B cell (primary cell): ENCODE data around the gene PTGER3. TPM values are rescaled to one million over a fixed set of nuclear protein-coding genes. Genes with fewer than 3 reads are reported as not detected.

Source experiments
- ATAC-seq: fragments of 200-7000 bp; cut with Tn5 transposase; one replicate; pipeline ENCODE4 v1.10.0; 2021; ENCODE audit warnings: low read depth, mild to moderate bottlenecking, moderate number of reproducible peaks, moderate library complexity
- CTCF ChIA-PET: fragments of 350-600 bp; sonication (Branson Sonifier 250); formaldehyde crosslinking; loops from one replicate; lab custom pipeline; 2021; ENCODE audit warnings: antibody characterized with exemption, inconsistent platforms; lab: Charles Lee
- POLR2A ChIA-PET: fragments of 350-600 bp; sonication (Branson Sonifier 250); formaldehyde crosslinking; loops from one replicate; lab custom pipeline; 2021; ENCODE audit warnings: antibody characterized with exemption; lab: Charles Lee
- DNase-seq: peaks from one replicate; pipeline ENCODE4 v3.0.0; 2013
- H2AFZ ChIP-seq: 2 replicates; pipeline ENCODE4 v1.6.1; 2012; ENCODE audit warnings: mild to moderate bottlenecking, low read depth, low read length; ENCODE audit not compliant: insufficient read depth, poor library complexity, severe bottlenecking
- H3K27ac ChIP-seq, 2 donors: 1 replicate in 1 of 2; 2 replicates in 1 of 2; pipeline ENCODE4 v1.5.1; 2012 to 2013; ENCODE audit warnings: low read length in 2 of 2, mild to moderate bottlenecking in 2 of 2, moderate library complexity in 1 of 2
- H3K27me3 ChIP-seq, 4 experiments: fragments of 200-600 bp in 1 of 4; sonication (generic) in 1 of 4; replicated peaks in 1 of 4; 1 replicate in 2 of 4; 2 replicates in 2 of 4; pipeline versions ENCODE4 v1.6.1 to v1.7.0; 2013 to 2016; ENCODE audit warnings: low read length in 3 of 4, mild to moderate bottlenecking in 2 of 4, mixed read lengths in 1 of 4, moderate library complexity in 1 of 4; ENCODE audit not compliant: insufficient read depth in 4 of 4, control insufficient read depth in 3 of 4; ENCODE audit errors: control extremely low read depth in 1 of 4
- H3K36me3 ChIP-seq, 2 experiments: replicated peaks in 1 of 2; 1 replicate in 1 of 2; 2 replicates in 1 of 2; pipeline versions ENCODE4 v1.6.1 to v1.7.1; 2013; ENCODE audit warnings: low read length in 1 of 2; ENCODE audit not compliant: insufficient read depth in 2 of 2, control insufficient read depth in 1 of 2; ENCODE audit errors: control extremely low read depth in 1 of 2, extremely low read depth in 1 of 2
- H3K4me1 ChIP-seq, 2 donors: fragments of 200-600 bp in 1 of 2; sonication (generic) in 1 of 2; 1 replicate in 1 of 2; 2 replicates in 1 of 2; pipeline versions ENCODE4 v1.5.1 to v1.6.1; 2013 to 2017; ENCODE audit warnings: low read length in 2 of 2; ENCODE audit not compliant: control insufficient read depth in 2 of 2, insufficient read depth in 2 of 2
- H3K4me2 ChIP-seq: replicated peaks from 2 replicates; pipeline ENCODE3; 2012; ENCODE audit warnings: mild to moderate bottlenecking, low read depth, low read length; ENCODE audit not compliant: poor library complexity, severe bottlenecking
- H3K4me3 ChIP-seq, 5 experiments: fragments of 200-600 bp in 1 of 5; sonication (generic) in 1 of 5; 1 replicate in 3 of 5; 2 replicates in 2 of 5; pipeline versions ENCODE4 v1.5.1 to v1.7.0; 2011 to 2016; ENCODE audit warnings: low read length in 4 of 5, mild to moderate bottlenecking in 4 of 5, low read depth in 2 of 5, control low read depth in 1 of 5, moderate library complexity in 1 of 5; ENCODE audit not compliant: insufficient read depth in 1 of 5; ENCODE audit errors: control extremely low read depth in 1 of 5, extremely low read depth in 1 of 5
- H3K79me2 ChIP-seq: fragments of 200-600 bp; sonication (generic); one replicate; pipeline ENCODE4 v1.6.0; 2016; ENCODE audit warnings: low read length; ENCODE audit not compliant: control insufficient read depth, insufficient read depth
- H3K9ac ChIP-seq: fragments of 200-600 bp; sonication (generic); 2 replicates; pipeline ENCODE4 v1.6.1; 2017; ENCODE audit warnings: mild to moderate bottlenecking, low read length, moderate library complexity
- H3K9me3 ChIP-seq, 3 donors: one replicate each; pipeline versions ENCODE4 v1.6.1 to v1.7.1; 2013; ENCODE audit warnings: low read length in 2 of 3; ENCODE audit not compliant: control insufficient read depth in 2 of 3, insufficient read depth in 1 of 3; ENCODE audit errors: control extremely low read depth in 1 of 3
- H4K20me1 ChIP-seq: 2 replicates; pipeline ENCODE4 v1.6.0; 2012; ENCODE audit warnings: mild to moderate bottlenecking, low read length; ENCODE audit not compliant: insufficient read depth, control insufficient read depth, poor library complexity, severe bottlenecking
- H3K27ac Mint-ChIP-seq: one replicate; pipeline ENCODE4 v1.8.0; 2021; ENCODE audit warnings: mixed read lengths
- H3K27me3 Mint-ChIP-seq: one replicate; pipeline ENCODE4 v1.8.0; 2021; ENCODE audit warnings: mixed read lengths
- H3K4me1 Mint-ChIP-seq: one replicate; pipeline ENCODE4 v1.8.0; 2021; ENCODE audit warnings: mixed read lengths
- H3K4me3 Mint-ChIP-seq: one replicate; pipeline ENCODE4 v1.8.0; 2021; ENCODE audit warnings: mixed read lengths
- H3K9me3 Mint-ChIP-seq: one replicate; pipeline ENCODE4 v1.8.0; 2022; ENCODE audit warnings: mixed read lengths; ENCODE audit not compliant: insufficient read depth
- EZH2 ChIP-seq: IDR thresholded peaks from 2 replicates; pipeline ENCODE4 v1.6.1; 2012; ENCODE audit warnings: borderline replicate concordance, low read depth, mild to moderate bottlenecking, moderate library complexity, low read length; ENCODE audit not compliant: insufficient read depth, poor library complexity, severe bottlenecking
- WGBS: methylation state at CpG from one replicate; pipeline ENCODE4 v1.1.5; 2013; ENCODE audit warnings: missing lambda C conversion rate; ENCODE audit not compliant: insufficient coverage; 5-methylcytosine and 5-hydroxymethylcytosine counted together
- intact Hi-C: fragments of 100-400 bp; cut with micrococcal nuclease; formaldehyde crosslinking; loops from one replicate; pipeline ENCODE4 v1.10.0; 2022
- polyA plus RNA-seq: library from polyadenylated mRNA; depleted of rRNA; stranded (reverse); fragments of >200 nt; gene quantifications from 2 replicates; pipeline ENCODE4 v1.2.3, GENCODE V29; 2012
- total RNA-seq, 2 donors: library from RNA; stranded (reverse); fragments of 120-200 nt in 1 of 2; gene quantifications; 1 replicate in 1 of 2; 2 replicates in 1 of 2; pipeline versions ENCODE4 v1.2.3 to v1.2.4, GENCODE V29; 2013 to 2022
- TF ChIP-seq, protein P1 (sequence below): fragments of 200-600 bp; IDR thresholded peaks from one replicate; pipeline ENCODE4 v1.8.0; 2022; ENCODE audit warnings: antibody characterized with exemption, mild to moderate bottlenecking

Gene PTGER3
- total and polyA plus RNA-seq, 2 donors (not counting 1 experiment from before 2014, with no cell fraction given), result 0.27 TPM; not detected in 1

DNA sequence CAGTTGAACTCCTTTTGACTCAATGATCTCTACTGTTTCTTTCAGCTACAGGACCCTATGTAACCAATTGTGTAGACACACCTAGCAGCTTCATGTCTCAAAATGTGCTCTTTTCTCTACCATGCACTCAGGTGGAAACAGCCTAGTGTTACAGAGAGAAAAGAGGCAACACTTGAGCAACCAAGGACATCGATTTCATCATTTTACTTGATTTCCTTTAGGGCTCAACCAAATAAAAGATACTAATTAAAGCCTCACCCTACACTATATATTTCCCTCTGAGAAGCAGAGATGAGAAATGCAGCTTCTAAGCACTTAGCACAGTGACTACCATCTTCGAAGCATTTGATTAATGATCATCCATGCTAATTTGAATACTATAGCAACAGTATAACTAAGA is 55.1 kb downstream of the PTGER3 start:
- Histone ChIP-seq H3K4me1 (no peaks in the 10 kb centered on the region), H3K27ac (no peak overlapping the region), H3K27me3 (peaks cover 0 to 4% (median 0%) of the 10 kb centered on the region in 4 experiments), H3K9me3 (peaks cover 0 to 1% (median 0%) of the 10 kb centered on the region in 3 donors), H3K4me3 (no peak overlapping the region), H3K79me2 (no peaks in the 10 kb centered on the region), H2AFZ (no peak overlapping the region), H3K4me2 (no peak overlapping the region), H3K9ac (no peak overlapping the region), H3K36me3 (no peaks in the 10 kb centered on the region), H4K20me1 (no peaks in the 10 kb centered on the region)
- ATAC-seq (no peak), DNase-seq (no peak)
- no peak overlapping the region for H3K27ac Mint-ChIP-seq
- no peaks in the 10 kb centered on the region for H3K27me3 Mint-ChIP-seq
- H3K4me1 Mint-ChIP-seq, result no peaks in the 10 kb centered on the region
- intact Hi-C loops, result no loop called here
- H3K9me3 Mint-ChIP-seq, result no peaks in the 10 kb centered on the region
- TF ChIP-seq, protein P1, sequence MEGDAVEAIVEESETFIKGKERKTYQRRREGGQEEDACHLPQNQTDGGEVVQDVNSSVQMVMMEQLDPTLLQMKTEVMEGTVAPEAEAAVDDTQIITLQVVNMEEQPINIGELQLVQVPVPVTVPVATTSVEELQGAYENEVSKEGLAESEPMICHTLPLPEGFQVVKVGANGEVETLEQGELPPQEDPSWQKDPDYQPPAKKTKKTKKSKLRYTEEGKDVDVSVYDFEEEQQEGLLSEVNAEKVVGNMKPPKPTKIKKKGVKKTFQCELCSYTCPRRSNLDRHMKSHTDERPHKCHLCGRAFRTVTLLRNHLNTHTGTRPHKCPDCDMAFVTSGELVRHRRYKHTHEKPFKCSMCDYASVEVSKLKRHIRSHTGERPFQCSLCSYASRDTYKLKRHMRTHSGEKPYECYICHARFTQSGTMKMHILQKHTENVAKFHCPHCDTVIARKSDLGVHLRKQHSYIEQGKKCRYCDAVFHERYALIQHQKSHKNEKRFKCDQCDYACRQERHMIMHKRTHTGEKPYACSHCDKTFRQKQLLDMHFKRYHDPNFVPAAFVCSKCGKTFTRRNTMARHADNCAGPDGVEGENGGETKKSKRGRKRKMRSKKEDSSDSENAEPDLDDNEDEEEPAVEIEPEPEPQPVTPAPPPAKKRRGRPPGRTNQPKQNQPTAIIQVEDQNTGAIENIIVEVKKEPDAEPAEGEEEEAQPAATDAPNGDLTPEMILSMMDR, result no peak
- no peak for TF ChIP-seq EZH2
- ChIA-PET CTCF (no interaction called here), POLR2A (no interaction called here)
- no CpG with 5 or more reads among the region's 2 CpGs for WGBS
- no peak overlapping the region for H3K4me3 Mint-ChIP-seq

DNA sequence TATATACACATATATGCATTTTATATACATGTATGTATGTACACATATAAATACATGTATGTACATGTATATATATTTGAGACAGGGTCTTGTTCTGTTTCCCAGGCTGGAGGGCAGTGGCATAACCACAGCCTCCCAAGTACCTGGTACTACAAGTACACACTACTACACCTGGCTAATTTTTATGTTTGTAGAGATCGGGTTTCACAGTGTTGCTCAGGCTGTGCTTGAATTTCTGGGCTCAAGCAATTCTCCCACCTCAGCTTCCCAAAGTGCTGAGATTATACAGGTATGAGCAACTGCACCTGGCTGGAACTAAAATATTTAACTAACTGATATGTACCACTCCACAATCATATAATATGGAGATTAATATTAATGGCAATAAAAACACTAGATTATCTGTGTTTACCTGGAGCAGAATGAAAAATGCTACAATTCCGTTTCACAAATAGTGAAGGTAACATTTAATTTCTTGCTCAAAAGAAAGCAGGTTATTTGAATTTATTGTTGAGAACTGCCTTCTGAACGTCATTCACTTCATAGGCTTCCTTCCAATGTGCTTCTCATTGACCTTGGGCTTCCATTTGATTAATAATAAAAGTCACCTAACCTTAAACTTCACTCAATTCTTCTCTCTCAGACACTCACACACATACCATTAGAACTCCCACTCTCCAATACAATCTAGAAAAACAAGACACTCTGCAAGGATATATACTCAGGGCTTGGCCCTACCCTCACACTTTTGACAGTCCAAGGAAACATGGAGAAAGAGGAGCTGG is 57.0 kb downstream of the PTGER3 start:
- H3K27me3 Mint-ChIP-seq, result no peaks in the 10 kb centered on the region
- POLR2A ChIA-PET, result no interaction called here
- H3K4me1 ChIP-seq, result no peaks in the 10 kb centered on the region
- no peak overlapping the region for H3K4me3 Mint-ChIP-seq
- no peak overlapping the region for H3K27ac ChIP-seq
- no peak overlapping the region for H3K9ac ChIP-seq
- CTCF ChIA-PET, result no interaction called here
- H3K79me2 ChIP-seq, result no peaks in the 10 kb centered on the region
- intact Hi-C loops, result no loop called here
- peaks cover 0 to 4% (median 0%) of the 10 kb centered on the region in 4 experiments for H3K27me3 ChIP-seq
- no peak for ATAC-seq
- no peak overlapping the region for H3K4me3 ChIP-seq
- no peak overlapping the region for H3K27ac Mint-ChIP-seq
- H3K9me3 ChIP-seq, result peaks cover 0 to 1% (median 0%) of the 10 kb centered on the region in 3 donors
- H4K20me1 ChIP-seq, result no peaks in the 10 kb centered on the region
- H2AFZ ChIP-seq, result no peak overlapping the region
- H3K9me3 Mint-ChIP-seq, result no peaks in the 10 kb centered on the region
- no peak for DNase-seq
- no peaks in the 10 kb centered on the region for H3K36me3 ChIP-seq
- WGBS, result 43% methylated on average over 1 of the region's 3 CpGs
- no peaks in the 10 kb centered on the region for H3K4me1 Mint-ChIP-seq
- H3K4me2 ChIP-seq, result no peak overlapping the region
- TF ChIP-seq, protein P1, result no peak
- no peak for TF ChIP-seq EZH2
